Femur (tissue), 1 donor: ENCODE measurements around the gene LAMA2.
A peak's percentile ranks its signal among the peaks of the same experiment; 100 is the strongest.

Source experiments
- DNase-seq: peaks from one replicate; pipeline ENCODE4 v3.0.0-alpha.2; 2017

Gene LAMA2

DNA sequence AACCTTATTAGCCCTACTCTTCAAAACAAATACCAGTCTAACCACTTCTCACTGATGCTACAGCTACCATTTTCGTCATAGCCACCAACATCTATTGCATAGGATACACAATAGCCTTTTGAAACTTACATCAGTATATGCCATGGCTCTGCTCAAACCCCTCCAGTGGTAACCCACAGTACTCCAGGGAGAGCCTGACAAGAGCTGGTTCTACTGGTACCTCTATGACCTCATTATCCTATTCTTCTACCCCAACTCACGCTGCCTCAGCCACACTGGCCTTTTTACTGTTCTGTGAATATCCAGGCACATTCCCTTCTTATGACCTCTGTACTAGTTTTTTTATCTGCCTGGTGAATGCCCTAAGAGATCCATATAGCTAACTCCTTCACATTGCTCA lies 669.5 kb downstream of the LAMA2 start:
- DNase-seq, result no peak

DNA sequence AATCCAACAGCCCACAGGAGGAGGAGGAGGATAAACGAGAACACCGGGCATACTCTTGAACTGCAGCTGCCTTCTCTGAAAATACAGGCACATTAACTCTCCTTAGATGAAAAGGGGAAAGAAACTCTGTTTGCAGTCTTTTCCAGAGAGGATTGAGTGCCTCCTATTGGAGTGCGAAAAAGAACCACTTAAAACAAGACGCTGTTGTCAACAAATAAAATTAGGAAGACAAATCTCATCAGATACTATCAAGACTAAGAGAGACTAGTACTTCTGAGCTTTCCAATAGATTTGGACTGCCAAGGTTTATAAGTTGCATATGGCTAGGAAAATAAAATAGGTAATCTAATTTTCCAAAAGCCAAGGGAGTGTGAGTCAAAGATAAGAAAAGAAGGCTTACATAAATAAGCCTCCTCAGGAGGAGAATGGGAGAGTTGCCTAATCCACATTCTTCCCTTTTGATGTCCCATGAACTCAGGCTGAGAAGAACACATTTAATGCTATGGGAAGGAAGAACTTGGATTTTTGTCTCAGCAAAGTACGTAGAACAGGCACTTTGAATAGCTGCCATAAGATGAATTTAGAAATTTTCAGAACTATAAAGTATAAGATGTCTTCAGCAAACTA lies 672.4 kb downstream of the LAMA2 start:
- DNase-seq, result no peak

DNA sequence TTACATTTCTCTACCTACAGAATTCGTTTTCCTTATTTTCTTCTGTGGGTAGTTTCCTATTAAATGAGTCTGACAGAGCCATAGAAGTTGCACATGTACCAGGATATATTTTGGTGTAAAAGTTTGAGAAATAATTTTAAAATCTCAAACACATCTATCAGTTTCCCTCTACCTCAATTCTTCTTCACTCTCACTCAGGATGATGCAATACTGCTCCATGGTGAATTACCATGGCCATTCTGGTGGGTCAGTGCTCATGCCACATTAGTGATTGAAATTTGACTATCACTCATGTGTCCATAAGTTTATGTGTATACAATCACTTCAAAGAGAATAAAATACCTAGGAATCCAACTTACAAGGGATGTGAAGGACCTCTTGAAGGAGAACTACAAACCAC lies 675.3 kb downstream of the LAMA2 start:
- DNase-seq, result no peak

DNA sequence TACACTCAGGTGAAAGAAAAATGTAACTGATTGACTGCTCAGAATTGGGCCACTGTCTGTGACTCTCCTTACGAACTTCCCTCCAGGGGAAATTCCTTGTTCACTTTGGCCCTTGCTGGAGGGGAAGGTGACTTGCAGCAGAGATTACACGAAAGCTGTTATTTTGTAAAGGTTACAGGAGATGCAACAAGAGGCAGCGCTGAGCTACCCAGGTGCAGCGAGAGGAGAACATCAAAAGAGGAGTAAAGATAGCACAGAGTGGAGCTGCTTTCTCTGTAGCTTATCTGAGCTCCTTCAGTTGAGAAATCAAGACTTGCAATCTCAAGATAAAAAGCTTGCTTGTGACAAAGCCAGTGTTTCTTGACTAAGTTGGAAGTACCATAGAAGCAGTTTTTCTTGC lies 682.4 kb downstream of the LAMA2 start:
- DNase-seq, result no peak

DNA sequence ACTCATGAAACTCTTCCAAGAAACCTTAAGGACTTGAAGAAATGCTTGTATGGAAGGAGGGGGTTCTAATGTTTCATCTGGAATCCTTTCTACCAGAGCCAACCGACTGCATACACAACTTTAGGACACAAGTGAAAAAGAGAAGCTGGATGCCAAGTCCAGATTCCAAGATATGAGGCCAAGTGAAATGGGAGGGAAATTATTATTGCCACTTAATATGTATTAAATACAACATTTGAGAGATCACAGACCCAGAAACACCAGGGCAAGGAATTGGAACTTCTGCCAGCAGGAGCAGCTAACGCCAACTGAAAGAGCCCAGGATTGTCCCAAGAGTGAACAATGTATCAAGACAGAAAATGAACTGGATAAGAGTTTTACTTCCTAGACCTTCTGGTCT lies 682.9 kb downstream of the LAMA2 start:
- DNase-seq, result peak; percentile 31
